CD4-positive, alpha-beta T cell treated with Interleukin-4 for 4 hours (primary cell): Measurements from ENCODE around the gene PAFAH2.
"Not testable (repeated sequence)": the region's sequence is repeated elsewhere in the genome, so short reads cannot be mapped to it uniquely, and the experiment has no call there.

Experiments
- DNase-seq: peaks from one replicate; pipeline ENCODE4 v3.0.0-alpha.2; 2020

Gene PAFAH2

DNA sequence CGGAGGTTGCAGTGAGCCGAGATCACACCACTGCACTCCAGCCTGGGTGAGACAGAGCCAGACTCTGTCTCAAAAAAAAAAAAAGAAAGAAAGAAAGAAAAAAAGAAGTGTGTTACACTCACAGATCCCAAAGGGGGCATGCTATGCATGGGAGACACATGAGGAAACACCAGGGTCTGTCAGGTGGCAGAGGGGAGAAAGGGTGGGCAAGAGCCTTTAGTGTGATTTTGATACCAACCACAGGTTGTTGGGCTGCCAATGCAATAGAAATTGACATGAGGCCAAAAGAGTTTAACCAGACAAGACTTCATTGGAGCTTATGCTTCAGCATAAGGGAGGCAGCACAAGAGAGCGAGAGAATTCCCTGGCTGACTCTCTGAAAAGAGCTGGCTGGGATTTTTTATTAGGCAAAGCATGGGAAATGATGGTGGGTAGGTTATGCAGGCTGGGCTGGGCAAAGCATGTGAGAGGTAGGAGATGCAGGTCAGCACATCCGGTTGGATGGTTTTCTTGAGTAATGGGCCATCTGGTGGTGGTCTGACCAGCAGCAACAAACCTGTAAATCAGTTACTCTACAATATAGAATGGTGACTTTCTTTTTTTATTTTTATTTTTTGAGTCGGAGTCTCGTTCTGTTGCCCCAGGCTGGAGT is 12.1 kb upstream of the PAFAH2 start:
- DNase-seq, result no peak

DNA sequence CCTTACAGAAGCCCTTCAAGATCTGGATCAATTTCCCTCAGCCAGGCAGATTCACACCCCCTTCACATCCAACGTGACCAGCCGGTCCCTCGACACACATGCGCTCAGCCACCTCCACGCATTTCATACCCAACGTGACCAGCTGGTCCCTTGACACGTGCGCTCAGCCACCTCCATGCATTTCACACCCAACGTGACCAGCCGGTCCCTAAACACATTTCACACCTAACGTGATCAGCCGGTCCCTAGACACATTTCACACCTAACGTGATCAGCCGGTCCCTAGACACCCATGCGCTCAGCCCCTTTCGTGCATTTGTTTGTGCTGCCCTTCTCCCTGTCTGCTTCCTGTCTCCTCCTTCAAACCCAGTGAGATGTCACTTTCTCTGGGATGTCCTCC is 8.8 kb upstream of the PAFAH2 start:
- DNase-seq, result no peak

DNA sequence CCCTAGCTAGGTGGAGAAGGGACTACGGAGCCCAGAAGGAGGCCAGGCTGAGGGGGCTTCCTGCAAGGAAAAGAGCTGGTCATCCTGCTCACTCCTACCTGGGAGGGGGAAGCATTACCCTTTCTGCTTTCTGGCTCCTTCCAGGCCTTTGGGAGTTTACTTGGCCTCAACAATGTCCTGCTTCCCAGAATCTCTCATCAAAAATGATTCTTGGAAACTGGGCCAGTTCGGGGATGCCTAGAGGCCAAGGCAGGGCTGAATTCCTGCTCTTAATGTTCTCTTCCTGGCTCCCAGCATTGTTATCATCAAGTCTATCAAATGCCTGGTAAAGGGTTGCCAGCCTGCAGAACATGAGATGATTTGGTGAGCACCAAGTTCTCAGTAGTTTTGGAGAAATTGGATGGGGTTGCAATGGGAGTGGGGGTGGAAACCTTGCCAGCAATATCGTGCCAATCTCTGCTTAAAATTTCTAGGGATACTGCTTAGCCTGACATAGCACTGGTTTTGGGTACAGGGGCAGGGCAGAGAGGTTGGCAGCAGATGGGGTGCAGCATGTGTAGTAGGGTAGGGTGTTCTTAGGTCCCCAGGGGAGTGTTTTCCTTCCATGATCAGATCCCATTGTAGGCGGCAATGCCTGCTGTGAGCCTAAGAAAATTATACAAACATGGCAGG is 7.7 kb upstream of the PAFAH2 start:
- no peak for DNase-seq

DNA sequence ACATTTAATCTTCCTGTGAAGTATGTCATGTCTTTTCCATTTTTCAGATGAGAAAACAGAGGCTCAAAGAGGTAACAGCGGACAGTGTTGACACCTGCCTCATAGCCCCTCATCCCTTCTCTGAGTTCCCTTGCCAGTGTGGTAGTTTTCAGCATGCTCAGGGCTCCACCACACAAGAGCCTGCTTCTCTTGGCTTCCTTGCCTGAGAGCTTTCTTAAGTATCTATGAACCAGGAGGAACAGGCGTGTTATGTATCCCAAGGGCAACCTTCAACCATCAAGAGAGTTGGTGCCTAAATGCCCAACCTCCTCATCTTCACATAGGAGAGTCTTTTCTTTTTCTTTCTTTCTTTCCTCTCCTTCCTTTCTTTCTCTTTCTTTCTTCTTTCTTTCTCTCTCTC is 5.9 kb upstream of the PAFAH2 start:
- DNase-seq, result no peak

DNA sequence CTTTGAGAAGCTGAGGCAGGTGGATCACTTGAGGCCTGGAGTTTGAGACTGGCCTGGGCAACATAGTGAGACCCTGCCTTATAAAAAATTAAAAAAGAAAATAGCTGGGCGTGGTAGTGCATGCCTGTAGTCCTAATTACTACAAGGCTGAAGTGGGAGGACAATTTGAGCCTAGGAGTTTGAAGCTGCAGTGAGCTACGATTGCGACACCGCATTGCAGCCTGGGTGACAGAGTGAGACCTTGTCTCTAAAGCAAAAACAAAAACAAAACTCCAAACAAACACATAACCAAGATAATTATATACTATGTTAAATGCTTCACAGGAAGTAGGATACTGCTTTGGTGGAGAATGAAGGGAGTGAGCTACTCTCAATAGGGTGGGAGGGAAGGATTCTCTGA is 5.4 kb upstream of the PAFAH2 start:
- no peak for DNase-seq

DNA sequence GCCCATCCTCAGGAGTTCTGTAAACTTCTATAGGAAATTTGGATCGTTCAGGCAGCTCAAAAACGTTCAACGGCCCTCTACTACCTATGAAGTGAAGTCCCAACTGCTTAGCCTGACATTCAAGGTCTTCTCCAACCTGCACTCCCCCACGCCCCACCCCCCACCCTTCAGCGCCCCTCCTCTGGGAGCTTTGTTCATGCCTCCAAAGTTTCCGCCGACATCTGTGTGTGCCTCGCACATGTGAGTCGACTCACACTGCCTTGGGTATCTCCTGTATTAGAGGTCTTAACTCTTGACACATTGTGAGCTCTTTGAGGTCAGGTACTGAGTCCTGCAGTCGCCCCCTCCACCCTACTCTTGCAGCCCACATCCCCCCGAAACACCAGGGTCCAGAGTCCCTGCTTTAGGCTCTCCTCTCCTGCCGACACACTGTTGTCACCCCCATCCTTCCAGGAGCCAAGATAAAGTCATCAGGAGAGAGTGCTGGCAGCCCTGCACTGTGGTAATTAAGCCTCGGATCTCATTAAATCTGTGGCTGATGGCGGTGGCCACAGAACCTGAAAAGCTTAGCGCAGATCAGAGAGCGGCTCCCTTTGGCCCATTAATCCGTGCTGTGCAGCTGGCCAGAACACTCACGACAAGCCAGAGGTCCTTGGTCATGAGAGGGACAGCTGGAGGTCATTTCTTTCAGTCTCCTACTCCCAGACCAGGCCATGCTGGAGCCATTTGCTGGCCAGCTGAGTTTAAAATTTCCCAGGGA is 1.4 kb upstream of the PAFAH2 start:
- DNase-seq, result no peak

DNA sequence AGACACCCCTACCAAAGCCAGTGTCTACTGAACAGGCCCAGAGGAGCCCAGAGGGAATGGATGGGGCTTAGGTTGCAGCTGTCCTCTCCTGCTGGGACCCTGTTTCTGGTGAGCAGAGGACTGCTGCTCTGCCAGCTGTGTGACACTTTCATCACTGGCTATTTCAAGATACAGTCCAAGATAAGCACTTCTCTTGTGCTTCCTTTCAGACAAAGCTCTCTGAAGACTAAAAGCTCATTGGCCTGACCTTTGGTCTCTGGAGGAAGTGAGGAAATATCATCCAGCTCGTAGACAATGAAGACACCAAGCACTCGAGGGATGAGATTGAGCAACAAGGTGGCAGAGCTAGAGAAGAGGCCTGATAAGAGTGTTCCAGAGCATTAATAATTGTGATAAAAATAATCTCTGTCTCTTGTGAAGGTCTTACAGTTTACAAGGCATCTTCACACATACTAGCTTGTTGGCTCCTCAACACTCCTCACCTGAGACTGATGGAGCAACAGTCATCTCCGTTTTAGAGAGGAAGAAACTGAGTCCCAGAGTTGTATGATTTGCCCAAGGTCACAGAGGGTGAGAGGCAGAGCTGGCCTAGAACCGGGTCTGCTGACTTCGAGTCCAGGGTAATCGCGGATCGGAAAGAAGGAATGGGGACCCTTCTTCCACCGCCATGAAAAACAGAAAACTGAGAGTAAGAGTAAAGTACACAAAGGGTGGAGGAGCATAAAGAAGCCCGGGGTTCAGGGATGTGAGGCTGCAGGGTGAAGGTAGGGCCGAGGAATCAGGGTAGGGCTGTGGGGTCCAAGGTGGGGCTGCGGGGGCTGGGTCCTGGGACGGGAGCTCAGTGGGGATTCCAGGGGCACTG is 666 bp downstream of the PAFAH2 start:
- peak; percentile 36 for DNase-seq

DNA sequence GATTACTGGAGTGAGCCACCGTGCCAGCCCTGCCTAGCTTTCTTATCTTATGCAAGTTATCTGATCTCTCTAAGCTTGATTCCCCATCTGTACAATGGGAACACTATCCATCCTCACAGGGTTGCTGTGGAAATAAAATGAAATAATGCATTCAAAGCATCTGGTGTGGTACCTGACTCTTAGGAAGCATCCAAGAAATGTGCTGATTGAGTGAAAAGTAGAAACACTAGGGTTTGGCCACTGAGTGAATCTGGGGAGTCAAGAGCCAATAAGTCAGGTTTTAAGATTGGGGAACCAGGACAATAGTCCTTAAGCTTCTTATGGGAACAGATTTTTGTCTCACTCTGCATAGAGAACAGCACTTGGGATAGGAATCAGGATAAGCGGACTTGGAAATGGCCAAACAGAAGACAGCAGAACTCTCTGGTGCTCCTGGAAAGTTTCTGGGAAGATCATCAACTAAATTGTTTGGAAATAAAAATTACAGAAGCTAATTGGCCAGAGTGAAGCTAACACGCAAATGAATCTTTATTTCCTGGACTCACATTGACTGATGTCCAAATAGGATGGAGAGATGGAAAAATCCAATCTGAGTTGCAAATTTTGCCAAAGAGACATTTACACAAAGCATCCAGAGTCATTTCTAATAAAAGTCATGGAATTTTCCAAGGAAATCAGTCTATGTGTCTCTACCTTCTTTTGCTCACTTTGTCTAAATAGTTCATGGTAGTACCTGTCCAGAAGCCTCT is 3.3 kb downstream of the PAFAH2 start:
- DNase-seq, result no peak

DNA sequence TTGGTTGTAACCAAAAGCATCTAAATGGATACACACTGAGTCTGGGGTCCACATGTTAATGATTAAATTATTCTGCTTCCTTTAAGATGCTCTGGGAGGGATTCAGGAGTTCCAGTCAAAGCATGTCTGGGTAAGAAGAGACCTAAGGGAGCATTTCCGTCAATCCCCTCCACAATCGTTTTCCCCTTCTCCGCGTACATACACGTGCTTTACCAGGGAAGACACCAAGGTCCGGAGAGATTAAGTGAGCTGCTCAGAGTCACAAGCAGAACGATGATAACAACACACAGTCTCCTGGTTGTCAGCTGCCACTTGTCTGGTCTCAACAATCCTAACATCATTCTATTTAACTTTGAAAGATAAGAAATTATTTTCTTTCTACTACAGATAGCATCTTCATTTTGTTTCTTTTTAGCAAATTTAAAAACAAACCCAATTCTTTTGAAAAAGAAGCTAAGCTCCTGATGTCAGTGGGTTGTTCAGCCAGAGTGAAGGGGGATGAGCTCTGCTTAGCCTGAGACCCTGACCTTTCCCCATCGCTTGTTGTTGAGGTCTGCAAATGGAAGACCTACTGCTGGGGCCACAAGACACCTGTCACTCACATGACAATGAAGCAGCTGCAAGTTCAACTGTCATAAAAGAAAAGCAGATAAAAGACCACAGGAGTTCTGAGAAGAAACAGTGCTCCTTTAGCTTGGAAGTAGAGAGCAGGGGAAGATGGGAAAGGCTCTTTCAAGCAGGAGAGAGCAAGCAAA is 4.5 kb downstream of the PAFAH2 start:
- DNase-seq, result no peak

DNA sequence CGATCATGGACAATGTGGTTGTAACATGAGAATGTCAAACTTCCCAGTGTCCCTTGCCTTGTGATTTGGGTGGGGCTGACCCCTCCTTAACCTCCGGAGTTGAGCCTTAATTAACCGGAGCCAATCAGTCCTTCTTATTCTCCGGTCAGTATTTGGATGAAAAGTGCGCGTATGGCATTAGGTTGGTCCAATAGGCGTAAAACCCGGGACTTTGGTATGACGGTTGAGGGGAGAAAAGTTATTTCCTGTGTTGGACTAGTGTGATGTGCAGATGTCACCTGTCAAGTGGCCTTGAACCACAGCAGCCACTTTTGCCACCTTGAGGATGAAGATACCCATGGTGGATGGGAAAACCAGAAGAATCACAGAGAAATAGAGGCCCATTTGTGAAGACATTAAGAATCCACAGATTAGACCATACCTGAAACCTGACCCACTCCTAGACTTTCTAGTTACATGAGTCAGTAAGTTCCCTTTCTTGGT is 5.1 kb downstream of the PAFAH2 start:
- no peak for DNase-seq

DNA sequence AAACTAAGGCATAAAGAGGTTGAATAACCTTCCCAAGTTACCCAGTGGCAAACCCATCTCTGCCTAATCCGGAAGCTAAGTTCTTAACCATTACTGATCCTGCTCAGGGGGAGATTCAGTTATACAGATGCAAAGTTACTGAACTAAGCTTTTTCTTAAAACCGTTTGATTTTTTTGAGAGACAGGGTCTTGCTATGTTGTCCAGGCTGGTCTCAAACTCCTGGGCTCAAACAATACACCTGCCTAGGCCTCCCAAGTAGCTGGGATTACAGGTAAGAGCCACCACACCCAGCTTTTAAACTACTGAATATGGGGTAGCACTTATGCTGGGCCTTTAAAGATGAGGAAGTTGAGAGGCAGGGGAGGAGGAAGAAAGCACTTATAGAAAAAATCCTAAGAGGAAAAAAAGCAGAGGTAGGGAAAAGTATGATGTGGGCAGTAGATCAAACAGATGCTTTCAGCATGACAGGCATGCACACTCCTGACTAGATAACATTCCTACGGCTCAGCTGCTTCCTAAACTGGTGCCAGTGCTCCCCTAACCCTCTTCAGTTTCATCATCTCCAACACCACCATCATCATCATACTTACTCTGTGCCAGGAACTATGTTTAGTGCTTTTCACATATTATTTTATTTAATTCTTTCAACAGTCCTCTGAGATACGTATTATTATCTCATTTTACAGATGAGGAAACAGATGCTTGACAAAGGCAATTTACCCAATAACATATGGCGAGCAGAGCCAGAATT is 5.8 kb downstream of the PAFAH2 start:
- no peak for DNase-seq

DNA sequence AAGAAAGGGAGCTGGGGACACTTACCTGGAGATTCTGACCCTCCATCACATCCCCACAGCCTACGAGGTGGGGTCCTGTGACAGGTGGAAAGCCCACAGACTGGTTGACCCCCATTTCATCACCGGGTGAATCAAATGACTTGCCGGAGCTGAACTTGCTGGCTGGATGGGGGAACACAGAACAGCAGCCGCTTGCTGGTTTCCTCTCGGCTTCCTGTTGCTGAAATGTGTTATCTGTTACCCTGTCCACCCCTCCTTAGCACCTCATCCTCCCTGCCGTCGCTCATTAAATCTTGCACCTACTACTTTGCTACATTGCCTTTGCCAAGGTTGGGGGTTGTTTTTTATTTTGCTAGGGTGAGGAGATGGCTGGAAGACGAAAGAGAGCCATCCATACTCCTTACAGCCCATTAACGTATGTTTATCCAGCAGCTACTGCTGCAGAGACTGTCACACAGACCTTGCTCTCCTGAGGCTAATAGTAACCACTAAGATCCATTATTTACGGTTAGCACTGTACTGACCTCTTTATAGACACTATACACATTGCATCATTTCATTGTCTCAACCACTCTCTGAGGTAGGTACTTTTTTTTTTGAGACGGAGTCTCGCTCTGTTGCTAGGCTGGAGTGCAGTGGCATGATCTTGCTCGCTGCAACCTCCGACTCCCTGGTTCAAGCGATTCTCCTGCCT is 7.0 kb downstream of the PAFAH2 start:
- peak; percentile 68 for DNase-seq

DNA sequence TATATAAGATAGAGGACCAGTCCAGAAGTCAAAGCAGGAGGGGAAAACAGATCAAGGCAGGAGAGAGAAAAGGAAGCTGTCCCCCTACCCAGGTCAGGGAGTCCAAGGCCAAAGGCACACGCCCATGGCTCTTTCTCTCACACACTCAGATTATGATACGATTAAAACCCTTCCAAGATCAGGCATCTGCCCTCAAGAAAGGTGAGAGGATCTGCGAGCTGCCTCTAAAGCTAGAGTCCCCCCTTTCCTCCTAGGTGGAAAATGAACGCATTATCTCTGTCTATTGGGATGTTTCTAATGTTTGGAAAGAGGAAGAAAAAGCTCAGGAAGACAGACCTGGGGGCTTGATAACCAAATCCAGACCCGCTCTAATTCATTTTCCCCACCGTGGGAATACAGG is 7.6 kb downstream of the PAFAH2 start:
- no peak for DNase-seq

DNA sequence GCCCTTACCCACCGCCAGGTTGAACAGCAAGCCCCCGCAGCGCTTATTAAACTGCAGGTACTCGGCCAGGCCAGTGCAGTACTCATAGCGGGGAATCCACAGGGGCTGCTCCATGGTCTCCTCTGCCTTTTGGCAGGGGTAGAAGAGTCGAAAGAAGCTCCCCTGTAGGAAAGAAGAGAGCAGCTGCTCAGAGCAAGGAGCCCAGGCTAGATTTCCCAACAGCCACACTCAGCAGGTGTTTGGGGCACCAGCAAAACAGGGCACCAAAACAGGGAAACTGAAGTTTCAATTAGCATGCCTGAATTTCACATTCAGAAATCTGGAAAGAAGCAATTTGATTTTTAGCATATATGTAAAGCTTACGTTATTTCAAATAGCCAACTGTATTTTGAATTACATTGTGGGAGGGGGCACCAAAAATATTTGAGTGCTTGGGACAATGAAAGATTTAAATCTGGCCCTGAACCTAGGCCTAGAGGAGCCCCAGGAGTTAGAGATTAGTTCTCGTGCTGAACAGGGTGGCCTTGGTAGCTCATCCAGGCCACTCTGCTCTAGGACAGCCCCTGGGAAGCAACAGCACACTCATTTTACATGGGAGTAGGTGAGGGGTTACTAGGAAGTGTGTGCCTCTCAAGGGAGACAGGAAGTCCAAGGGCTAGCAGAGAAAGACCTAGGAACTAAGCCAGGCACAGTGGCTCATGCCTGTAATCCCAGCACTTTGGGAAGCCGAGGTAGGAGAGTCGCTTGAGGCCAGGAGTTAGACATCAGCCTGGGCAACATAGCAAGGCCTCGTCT is 8.2 kb downstream of the PAFAH2 start:
- no peak for DNase-seq

DNA sequence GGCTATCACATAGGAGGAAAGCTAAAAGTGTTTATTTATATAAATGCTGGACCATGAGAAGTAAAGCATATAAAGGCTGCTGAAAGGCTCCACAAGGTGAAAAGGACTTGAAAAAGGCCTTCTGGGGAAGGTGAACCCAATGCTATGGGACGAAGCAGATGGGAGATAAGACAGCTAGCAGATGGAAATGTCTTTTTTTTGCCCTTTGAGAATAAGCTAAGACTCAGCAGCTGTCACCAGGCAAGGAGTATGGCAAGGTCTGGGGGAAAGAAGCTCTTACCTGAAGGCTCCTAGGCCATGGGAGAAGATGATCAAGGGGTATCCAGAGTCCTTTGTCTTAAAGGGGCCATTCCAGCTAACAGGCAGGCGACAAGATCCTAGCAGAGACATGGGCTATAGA is 9.9 kb downstream of the PAFAH2 start:
- no peak for DNase-seq

DNA sequence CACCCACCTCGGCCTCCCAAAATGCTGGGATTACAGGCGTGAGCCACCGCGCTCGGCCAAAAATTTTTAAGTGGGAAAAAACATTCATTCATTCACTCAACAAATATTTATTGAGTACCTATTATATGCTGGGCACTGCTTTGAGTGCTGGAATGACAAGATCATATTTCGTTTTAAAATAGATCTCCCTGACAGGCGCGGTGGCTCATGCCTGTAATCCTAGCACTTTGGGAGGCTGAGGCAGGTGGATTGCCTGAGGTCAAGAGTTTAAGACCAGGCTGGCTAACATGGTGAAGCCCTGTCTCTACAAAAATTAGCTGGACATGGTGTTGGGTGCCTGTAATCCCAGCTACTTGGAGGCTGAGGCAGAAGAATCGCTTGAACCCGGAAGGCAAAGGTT is 11.1 kb downstream of the PAFAH2 start:
- not testable (repeated sequence) for DNase-seq

DNA sequence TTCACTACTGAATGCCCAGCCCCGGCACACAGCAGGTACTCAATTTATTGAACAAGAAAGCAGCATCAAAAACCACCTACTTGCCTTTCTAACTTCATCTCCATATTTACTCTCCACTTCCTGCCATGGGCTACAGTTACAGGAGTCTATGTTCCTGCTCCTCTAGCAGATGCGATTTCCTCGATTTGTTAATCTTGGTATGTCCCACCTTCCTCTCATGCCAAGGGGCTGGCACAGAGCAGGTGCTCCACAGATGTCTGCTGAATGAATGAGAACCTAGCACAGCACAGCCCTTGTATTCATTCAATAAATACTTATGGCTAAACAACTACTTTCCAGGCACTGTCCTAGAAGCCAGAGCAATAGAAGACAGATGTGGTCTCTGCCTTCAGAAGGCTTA is 12.2 kb downstream of the PAFAH2 start:
- no peak for DNase-seq

DNA sequence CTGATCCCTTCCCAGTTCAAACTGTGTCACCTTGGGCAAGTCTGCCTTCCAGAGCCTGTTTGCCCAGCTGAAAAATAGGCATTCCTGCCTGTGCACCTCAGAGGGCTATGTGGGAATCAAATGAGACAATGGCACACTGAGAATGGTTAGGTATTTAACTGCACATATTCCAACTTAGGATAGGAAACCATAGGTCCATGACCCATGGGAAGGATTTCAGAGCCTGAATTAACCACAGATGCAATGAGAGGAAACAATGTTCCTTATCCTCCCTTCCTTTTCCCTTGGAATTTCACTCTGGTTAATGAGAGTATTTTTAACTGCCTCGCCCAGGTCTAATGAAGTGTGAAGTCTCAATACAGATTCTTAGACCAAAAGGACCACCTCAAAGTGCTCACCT is 12.7 kb downstream of the PAFAH2 start:
- no peak for DNase-seq

DNA sequence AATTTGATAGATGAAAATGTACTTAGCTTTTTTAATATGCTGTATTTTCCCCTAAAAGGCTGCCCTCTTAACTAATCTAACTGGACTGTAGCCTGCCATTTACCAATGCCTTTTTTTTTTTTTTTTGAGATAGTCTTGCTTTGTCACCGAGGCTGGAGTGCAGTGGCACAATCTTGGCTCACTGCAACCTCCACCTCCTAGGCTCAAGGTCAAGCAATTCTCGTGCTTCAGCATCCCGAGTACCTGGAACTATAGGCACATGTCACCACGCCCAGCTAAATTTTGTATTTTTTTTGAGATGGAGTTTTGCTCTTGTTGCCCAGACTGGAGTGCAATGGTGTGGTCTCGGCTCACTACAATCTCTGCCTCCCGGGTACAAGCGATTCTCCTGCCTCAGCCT is 18.7 kb downstream of the PAFAH2 start:
- DNase-seq, result no peak
